ENCODE data around the gene NCAPG.

GRCh38 chr4:17797808-17798207 lies 13.0 kb upstream of the NCAPG start:
- TF ChIP-seq, protein P1, sequence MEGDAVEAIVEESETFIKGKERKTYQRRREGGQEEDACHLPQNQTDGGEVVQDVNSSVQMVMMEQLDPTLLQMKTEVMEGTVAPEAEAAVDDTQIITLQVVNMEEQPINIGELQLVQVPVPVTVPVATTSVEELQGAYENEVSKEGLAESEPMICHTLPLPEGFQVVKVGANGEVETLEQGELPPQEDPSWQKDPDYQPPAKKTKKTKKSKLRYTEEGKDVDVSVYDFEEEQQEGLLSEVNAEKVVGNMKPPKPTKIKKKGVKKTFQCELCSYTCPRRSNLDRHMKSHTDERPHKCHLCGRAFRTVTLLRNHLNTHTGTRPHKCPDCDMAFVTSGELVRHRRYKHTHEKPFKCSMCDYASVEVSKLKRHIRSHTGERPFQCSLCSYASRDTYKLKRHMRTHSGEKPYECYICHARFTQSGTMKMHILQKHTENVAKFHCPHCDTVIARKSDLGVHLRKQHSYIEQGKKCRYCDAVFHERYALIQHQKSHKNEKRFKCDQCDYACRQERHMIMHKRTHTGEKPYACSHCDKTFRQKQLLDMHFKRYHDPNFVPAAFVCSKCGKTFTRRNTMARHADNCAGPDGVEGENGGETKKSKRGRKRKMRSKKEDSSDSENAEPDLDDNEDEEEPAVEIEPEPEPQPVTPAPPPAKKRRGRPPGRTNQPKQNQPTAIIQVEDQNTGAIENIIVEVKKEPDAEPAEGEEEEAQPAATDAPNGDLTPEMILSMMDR (IDR thresholded peaks at IDR 0.05): no peak
- TF ChIP-seq EP300 (IDR thresholded peaks at IDR 0.05) (no peak), POLR2AphosphoS5 (IDR thresholded peaks at IDR 0.05) (no peak), POLR2A (IDR thresholded peaks at IDR 0.05) (no peak)

Measured in upper lobe of left lung (tissue), 4 donors.